SK-N-MC (cell line): Measurements from ENCODE around the gene HECTD3.

Experiments used
- EZH2 ChIP-seq: fragments of 200-600 bp; sonication (generic); IDR thresholded peaks from one replicate; pipeline ENCODE4 v1.6.1; 2017; ENCODE audit warnings: antibody characterized with exemption
- POLR2AphosphoS5 ChIP-seq: IDR thresholded peaks from 2 replicates; pipeline ENCODE4 v1.6.1; 2012; ENCODE audit warnings: mild to moderate bottlenecking, low read depth, low read length, borderline replicate concordance

DNA sequence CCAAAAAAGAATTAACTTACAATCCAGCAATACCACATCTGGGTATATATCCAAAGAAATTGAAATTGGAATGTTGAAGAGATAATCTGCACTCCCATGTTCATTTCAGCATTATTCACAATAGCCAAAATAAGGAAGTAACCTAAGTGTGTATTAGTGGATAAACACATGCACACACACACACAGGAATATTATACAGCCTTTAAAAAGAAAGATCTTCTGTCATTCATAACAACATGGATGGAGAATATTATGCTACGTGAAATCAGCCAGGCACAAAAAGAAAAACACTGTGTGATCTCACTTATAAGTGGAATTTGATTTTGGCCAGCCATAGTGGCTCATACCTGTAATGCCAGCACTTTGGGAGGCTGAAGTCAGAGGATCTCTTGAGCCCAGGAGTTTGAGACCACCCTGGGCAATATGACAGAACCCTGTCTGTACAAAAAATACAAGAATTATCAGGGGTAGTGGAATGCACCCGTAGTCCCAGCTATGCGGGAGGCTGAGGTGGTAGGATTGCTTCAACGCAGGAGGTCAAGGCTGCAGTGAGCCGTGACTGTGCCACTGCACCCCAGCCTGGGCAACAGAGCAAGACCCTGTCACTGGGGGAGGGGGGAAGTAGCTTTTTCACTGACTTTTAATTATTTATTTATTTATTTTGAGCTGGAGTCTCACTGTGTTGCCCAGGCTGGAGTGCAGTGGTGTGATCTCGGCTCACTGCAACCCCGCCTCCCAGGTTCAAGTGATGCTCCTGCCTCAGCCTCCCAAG lies 15.5 kb downstream of the HECTD3 start:
- no peak for TF ChIP-seq EZH2
- TF ChIP-seq POLR2AphosphoS5: no peak
